Activated B cell treated with CpG ODN at 0.5 μM for 24 hours (primary cell): Measurements from ENCODE around the gene FOXA1. TPM values are rescaled to one million over a fixed set of nuclear protein-coding genes. Genes with fewer than 3 reads are reported as not detected.

ENCODE experiments used
- ATAC-seq: fragments of 200-7000 bp; cut with Tn5 transposase; one replicate; pipeline ENCODE4 v1.10.0; 2021; ENCODE audit warnings: low read depth, mild to moderate bottlenecking, moderate library complexity
- CTCF ChIA-PET: fragments of 350-600 bp; sonication (Branson Sonifier 250); formaldehyde crosslinking; loops from one replicate; lab custom pipeline; 2021; ENCODE audit warnings: antibody characterized with exemption; lab: Charles Lee
- POLR2A ChIA-PET: fragments of 350-600 bp; sonication (Branson Sonifier 250); formaldehyde crosslinking; loops from one replicate; lab custom pipeline; 2021; ENCODE audit warnings: antibody characterized with exemption; lab: Charles Lee
- DNase-seq: peaks from one replicate; pipeline ENCODE4 v3.0.0; 2022
- H3K27ac Mint-ChIP-seq: one replicate; pipeline ENCODE4 v1.8.0; 2020; ENCODE audit warnings: mixed read lengths
- H3K27me3 Mint-ChIP-seq: one replicate; pipeline ENCODE4 v1.8.0; 2021; ENCODE audit warnings: mixed read lengths
- H3K36me3 Mint-ChIP-seq: one replicate; pipeline ENCODE4 v1.8.0; 2021; ENCODE audit warnings: low read depth, mixed read lengths
- H3K4me1 Mint-ChIP-seq: one replicate; pipeline ENCODE4 v1.8.0; 2021; ENCODE audit warnings: mixed read lengths
- H3K4me3 Mint-ChIP-seq: one replicate; pipeline ENCODE4 v1.8.0; 2020; ENCODE audit warnings: mild to moderate bottlenecking, mixed read lengths
- H3K9me3 Mint-ChIP-seq: one replicate; pipeline ENCODE4 v1.8.0; 2020; ENCODE audit warnings: mixed read lengths
- CTCF ChIP-seq: fragments of 200-600 bp; IDR thresholded peaks from one replicate; pipeline ENCODE4 v1.8.0; 2022; ENCODE audit warnings: antibody characterized with exemption, mild to moderate bottlenecking
- intact Hi-C: fragments of 100-400 bp; cut with micrococcal nuclease; formaldehyde crosslinking; loops from one replicate; pipeline ENCODE4 v1.15.1; 2024
- total RNA-seq: library from RNA; stranded (reverse); gene quantifications from 2 replicates; pipeline ENCODE4 v1.2.3, GENCODE V29; 2022

Gene FOXA1
- total RNA-seq, 1 donor from 2014 or later: not detected

GRCh38 chr14:37594238-37594970, 645 bp downstream of the FOXA1 start:
- TF ChIP-seq CTCF: no peak
- no peak for ATAC-seq
- Mint-ChIP-seq H3K36me3 (no peaks in the 10 kb centered on the region), H3K27ac (peak overlapping the region; percentile 41), H3K27me3 (peaks cover 59% of the 10 kb centered on the region), H3K4me1 (peaks cover 19% of the 10 kb centered on the region), H3K9me3 (no peaks in the 10 kb centered on the region), H3K4me3 (no peak overlapping the region)
- ChIA-PET POLR2A (no interaction called here), CTCF (no interaction called here)
- intact Hi-C loops: no loop called here
- no peak for DNase-seq

- H3K36me3 Mint-ChIP-seq: no peaks in the 10 kb centered on the region
- intact Hi-C loops: no loop called here
- H3K4me3 Mint-ChIP-seq: no peak overlapping the region
- ChIA-PET CTCF (no interaction called here), POLR2A (no interaction called here)
- no peaks in the 10 kb centered on the region for H3K9me3 Mint-ChIP-seq
- no peak for TF ChIP-seq CTCF
- H3K27ac Mint-ChIP-seq: no peak overlapping the region
- no peak for DNase-seq
- H3K27me3 Mint-ChIP-seq: peaks cover 60% of the 10 kb centered on the region
- no peak for ATAC-seq
- peaks cover 14% of the 10 kb centered on the region for H3K4me1 Mint-ChIP-seq
These were observed 1.4 kb downstream of the FOXA1 start for GRCh38 chr14:37593511-37594237.

GRCh38 chr14:37592482-37593408, 2.3 kb downstream of the FOXA1 start:
- intact Hi-C loops: no loop called here
- no peak for TF ChIP-seq CTCF
- Mint-ChIP-seq H3K4me1 (peaks cover 13% of the 10 kb centered on the region), H3K9me3 (no peaks in the 10 kb centered on the region), H3K27ac (no peak overlapping the region), H3K36me3 (no peaks in the 10 kb centered on the region), H3K4me3 (no peak overlapping the region), H3K27me3 (peaks cover 61% of the 10 kb centered on the region)
- no peak for ATAC-seq
- no peak for DNase-seq
- CTCF ChIA-PET: no interaction called here
- POLR2A ChIA-PET: no interaction called here

- CTCF ChIA-PET: no interaction called here
- H3K9me3 Mint-ChIP-seq: no peaks in the 10 kb centered on the region
These were observed 3.0 kb downstream of the FOXA1 start for GRCh38 chr14:37591941-37592481.

More at GRCh38 chr14:37591941-37592481, 3.0 kb downstream of the FOXA1 start:
- TF ChIP-seq CTCF: no peak
- peaks cover 13% of the 10 kb centered on the region for H3K4me1 Mint-ChIP-seq
- no peak for DNase-seq
- no peak overlapping the region for H3K4me3 Mint-ChIP-seq
- no peaks in the 10 kb centered on the region for H3K36me3 Mint-ChIP-seq
- H3K27me3 Mint-ChIP-seq: peaks cover 62% of the 10 kb centered on the region
- ATAC-seq: no peak
- intact Hi-C loops: no loop called here
- H3K27ac Mint-ChIP-seq: no peak overlapping the region
- POLR2A ChIA-PET: no interaction called here
